GM10266 (cell line): ENCODE data around the gene NUP133.
"Not testable (repeated sequence)": the region's sequence is repeated elsewhere in the genome, so short reads cannot be mapped to it uniquely, and the experiment has no call there.

Experiments used
- DNase-seq: peaks from one replicate; pipeline ENCODE4 v3.0.0; 2012; ENCODE audit errors: extremely low spot score
- CTCF ChIP-seq: IDR thresholded peaks from 2 replicates; pipeline ENCODE4 v1.5.1; 2012; ENCODE audit warnings: mild to moderate bottlenecking, low read depth; ENCODE audit not compliant: control insufficient read depth, insufficient read depth; ENCODE audit errors: missing control alignments

The NUP133 gene

DNA sequence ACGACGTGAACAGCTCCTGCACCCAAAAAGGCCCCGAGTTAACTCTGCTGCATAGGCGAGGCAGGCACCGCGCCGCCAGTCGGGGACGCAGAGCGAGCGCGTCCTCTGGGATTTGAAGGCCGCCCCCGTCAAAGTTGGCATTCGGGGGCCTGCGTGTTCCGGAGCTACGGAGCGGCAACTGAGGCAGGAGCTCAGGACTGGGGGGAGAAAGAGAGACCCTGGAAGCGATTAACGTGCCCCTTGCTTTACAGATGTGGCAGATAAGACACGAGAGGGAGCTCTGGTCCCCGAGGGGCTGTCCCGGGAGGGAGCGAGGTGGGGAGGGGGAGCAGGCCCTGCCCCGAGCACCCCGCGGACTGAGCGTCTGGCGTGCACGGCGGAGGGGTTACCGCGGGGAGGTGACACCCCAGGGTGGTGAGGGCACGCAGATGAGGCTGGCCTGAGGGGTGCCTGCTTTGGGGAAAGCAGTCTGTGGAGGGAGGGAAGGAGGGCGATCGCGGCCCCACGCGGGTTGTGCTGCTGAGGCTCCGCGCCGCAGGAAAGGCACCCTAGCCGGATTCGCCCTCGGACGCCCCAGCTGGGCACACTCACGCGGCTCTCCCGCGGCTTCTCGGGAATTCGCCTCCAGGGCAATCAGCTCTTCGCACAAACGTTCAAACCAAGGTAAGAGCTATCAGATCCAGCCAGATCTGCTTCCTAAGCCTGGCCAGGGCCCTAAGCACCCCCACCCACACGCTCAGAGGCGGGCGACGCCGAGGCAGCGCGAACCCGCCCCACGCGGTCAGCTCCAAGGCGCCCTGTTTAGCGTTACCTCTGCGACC, 100.7 kb downstream of the NUP133 start:
- no peak for DNase-seq
- TF ChIP-seq CTCF = no peak

DNA sequence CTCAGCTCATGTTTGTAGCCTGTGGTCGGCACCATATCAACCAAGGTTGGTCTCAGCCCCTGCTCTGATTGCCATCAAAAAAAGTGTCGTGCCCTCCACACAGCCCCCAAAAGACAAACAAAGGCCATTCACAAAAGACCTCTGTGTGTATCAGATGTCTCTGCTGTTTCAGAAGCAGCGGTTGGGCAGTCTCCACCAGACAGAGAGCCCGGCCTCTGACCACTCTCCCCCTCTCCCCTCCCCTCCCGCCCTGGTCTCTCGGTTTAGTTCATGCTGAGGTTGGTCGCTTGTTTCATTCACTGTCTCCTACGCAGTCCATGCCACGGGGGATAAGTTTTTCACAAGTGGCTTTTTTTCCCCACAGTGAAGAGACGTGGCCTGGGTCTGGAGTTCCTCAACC, 101.3 kb downstream of the NUP133 start:
- TF ChIP-seq CTCF = no peak
- DNase-seq = no peak

- no peak for TF ChIP-seq CTCF
- no peak for DNase-seq
Observed at GRCh38 chr1:229403573-229403972, 104.6 kb downstream of the NUP133 start.

DNA sequence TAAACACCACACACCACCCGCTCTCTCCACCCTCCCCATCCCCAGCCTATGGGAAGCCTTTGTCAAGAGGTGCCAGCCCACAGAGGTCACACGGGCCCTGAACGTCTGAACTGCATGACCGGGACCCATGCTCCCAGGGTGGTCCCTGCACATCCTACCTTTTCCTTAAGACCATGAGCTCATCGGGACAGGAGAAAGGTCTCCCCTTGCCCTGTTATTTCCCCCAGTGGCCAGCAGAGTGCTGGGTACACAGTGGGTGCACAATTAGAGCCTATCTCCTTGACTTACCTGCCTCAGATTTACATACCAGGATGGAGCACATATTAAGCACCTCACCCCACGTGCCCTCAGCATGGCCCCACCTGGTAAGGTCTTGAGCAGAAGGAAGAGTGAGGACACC, 105.1 kb downstream of the NUP133 start:
- no peak for DNase-seq
- TF ChIP-seq CTCF = no peak

- not testable (repeated sequence) for DNase-seq
Observed at GRCh38 chr1:229402329-229402728, 105.8 kb downstream of the NUP133 start.

GRCh38 chr1:229397762-229398161, 110.4 kb downstream of the NUP133 start:
- TF ChIP-seq CTCF = no peak
- DNase-seq = no peak

GRCh38 chr1:229396585-229397206, 111.4 kb downstream of the NUP133 start:
- no peak for TF ChIP-seq CTCF
- DNase-seq = no peak

GRCh38 chr1:229394517-229394916, 113.6 kb downstream of the NUP133 start:
- not testable (repeated sequence) for DNase-seq
